ENCODE data around the gene IRF2.

Gene IRF2

DNA sequence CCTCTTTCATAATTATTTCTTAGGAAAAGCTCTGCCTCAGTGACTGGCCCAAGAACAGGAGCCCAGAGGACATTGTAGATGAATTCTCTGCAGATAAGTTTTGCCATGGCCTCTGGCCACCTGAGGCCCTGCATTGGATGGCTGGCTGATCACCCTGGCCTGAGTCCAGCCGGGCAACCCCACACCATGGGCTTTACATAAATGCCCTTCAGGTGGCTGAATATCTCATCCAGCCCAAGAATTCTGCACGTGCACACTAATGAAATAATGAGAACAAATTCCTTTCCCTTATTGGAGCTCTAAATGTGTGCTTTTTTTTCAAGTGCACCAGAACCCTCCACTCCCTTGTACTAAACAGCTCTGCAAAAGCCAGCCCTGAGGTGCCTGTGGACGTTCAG is 65.7 kb downstream of the IRF2 start:
- in situ Hi-C loops (cut with MboI; ENCODE audit: low sequenced_read_pairs, unreplicated experiment), result loop anchor here (25.0 kb wide), 1 partner anchor 129 kb away; no protein-coding TSS in a partner anchor
- DNase-seq (ENCODE audit: low spot score), result no peak
- TF ChIP-seq, protein P1, sequence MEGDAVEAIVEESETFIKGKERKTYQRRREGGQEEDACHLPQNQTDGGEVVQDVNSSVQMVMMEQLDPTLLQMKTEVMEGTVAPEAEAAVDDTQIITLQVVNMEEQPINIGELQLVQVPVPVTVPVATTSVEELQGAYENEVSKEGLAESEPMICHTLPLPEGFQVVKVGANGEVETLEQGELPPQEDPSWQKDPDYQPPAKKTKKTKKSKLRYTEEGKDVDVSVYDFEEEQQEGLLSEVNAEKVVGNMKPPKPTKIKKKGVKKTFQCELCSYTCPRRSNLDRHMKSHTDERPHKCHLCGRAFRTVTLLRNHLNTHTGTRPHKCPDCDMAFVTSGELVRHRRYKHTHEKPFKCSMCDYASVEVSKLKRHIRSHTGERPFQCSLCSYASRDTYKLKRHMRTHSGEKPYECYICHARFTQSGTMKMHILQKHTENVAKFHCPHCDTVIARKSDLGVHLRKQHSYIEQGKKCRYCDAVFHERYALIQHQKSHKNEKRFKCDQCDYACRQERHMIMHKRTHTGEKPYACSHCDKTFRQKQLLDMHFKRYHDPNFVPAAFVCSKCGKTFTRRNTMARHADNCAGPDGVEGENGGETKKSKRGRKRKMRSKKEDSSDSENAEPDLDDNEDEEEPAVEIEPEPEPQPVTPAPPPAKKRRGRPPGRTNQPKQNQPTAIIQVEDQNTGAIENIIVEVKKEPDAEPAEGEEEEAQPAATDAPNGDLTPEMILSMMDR (IDR thresholded peaks at IDR 0.05; ENCODE audit: borderline replicate concordance, control extremely low read depth, extremely low read depth, insufficient read depth, missing control alignments), result no peak

DNA sequence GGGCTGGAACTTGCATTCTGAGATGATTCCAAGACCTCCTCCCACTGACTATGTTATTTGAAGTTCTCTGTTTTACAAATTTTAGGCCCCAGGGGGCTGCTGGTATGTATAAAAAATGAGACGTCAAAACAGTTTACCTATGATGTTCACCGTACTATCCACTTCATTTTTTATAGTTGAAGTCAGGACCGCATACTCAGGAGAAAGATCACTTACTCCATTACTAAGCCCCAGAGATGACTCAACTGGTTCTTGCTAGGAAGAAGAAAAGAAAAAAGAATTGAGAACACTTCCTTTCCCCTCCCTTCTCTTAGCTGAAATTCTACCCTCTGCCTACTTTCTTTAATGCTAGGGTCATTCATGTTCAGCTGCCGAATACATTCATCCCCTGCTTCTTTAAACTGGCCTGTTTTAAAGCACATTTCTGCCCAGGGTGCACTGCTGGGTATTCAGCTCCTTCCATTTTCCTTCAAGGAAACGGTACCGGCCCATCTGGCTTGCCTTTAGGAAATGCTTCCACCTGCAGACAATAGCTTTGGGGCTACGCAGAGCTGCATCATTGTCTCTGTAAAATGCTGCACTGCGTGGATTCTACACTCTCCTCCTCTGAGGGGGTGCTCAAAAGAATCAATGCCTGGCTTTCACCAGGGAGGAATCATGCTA is 66.2 kb downstream of the IRF2 start:
- DNase-seq (ENCODE audit: low spot score), result no peak
- in situ Hi-C loops (cut with MboI; ENCODE audit: low sequenced_read_pairs, unreplicated experiment), result loop anchor here (25.0 kb wide), 1 partner anchor 129 kb away; no protein-coding TSS in a partner anchor
- TF ChIP-seq, protein P1 (IDR thresholded peaks at IDR 0.05; ENCODE audit: borderline replicate concordance, control extremely low read depth, extremely low read depth, insufficient read depth, missing control alignments), result no peak

DNA sequence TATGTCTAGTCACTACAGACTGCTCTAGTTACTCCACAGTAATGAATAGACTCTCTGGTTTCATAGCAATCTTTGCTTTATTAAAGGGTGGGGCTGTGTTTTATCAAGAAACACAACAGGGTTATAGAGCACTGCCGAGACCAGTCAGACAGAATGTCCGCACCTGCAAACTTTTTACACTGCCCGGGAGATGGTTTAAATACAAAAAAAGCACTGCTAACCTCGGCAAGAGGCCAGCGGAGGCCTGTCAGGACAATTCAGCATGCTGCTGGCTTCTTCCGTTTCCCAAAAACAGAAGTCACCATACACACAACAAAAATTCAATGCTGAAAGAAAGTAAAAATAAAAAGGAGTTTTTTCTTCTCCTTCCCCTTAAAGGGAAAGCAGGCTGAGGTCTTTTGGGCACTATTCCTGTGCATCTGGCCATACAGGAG is 67.4 kb downstream of the IRF2 start:
- TF ChIP-seq, protein P1 (IDR thresholded peaks at IDR 0.05; ENCODE audit: borderline replicate concordance, control extremely low read depth, extremely low read depth, insufficient read depth, missing control alignments), result no peak
- in situ Hi-C loops (cut with MboI; ENCODE audit: low sequenced_read_pairs, unreplicated experiment), result loop anchor here (25.0 kb wide), 1 partner anchor 130 kb away; no protein-coding TSS in a partner anchor
- no peak for DNase-seq (ENCODE audit: low spot score)

DNA sequence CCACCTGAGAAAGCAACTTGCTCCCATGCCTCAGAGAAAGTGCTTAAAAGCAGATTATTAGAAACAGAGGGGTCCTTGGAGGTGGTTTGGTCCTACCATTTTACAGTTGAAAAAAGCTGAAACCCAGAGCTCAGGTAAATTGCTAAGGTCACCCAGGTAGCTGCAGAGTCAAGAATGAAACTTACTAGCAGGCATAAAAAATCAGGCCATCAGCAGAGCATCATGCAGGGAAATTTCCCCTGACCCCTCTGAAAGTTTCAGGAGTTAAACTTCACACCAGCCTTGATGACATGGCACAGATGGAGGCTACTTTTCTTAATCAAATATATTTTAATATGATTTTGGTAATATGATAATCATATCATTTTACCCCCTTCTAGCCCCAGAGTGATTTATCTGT is 70.3 kb downstream of the IRF2 start:
- in situ Hi-C loops (cut with MboI; ENCODE audit: low sequenced_read_pairs, unreplicated experiment), result loop anchor here (25.0 kb wide), 1 partner anchor 133 kb away; no protein-coding TSS in a partner anchor
- DNase-seq (ENCODE audit: low spot score), result no peak
- TF ChIP-seq, protein P1 (IDR thresholded peaks at IDR 0.05; ENCODE audit: borderline replicate concordance, control extremely low read depth, extremely low read depth, insufficient read depth, missing control alignments), result no peak

DNA sequence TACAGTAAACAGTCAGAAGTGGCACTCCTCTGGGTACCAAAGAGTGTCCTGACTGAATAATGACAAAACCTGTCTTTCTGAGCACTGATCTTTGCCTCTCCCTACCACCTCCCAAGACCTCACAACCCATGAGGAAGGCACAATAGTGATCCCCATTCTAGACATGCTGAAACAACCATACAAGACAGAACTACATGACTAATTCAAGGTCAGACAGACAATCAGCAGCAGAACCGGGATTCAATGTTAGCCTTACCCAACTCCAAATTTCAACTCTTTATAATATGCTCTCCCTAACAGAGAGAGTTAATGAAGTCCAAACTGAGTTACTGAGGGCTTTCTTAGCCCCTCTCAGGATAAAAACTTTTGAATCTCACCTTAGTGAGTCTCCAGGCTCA is 71.0 kb downstream of the IRF2 start:
- TF ChIP-seq, protein P1 (IDR thresholded peaks at IDR 0.05; ENCODE audit: borderline replicate concordance, control extremely low read depth, extremely low read depth, insufficient read depth, missing control alignments), result no peak
- in situ Hi-C loops (cut with MboI; ENCODE audit: low sequenced_read_pairs, unreplicated experiment), result loop anchor here (25.0 kb wide), 1 partner anchor 134 kb away; no protein-coding TSS in a partner anchor
- no peak for DNase-seq (ENCODE audit: low spot score)

DNA sequence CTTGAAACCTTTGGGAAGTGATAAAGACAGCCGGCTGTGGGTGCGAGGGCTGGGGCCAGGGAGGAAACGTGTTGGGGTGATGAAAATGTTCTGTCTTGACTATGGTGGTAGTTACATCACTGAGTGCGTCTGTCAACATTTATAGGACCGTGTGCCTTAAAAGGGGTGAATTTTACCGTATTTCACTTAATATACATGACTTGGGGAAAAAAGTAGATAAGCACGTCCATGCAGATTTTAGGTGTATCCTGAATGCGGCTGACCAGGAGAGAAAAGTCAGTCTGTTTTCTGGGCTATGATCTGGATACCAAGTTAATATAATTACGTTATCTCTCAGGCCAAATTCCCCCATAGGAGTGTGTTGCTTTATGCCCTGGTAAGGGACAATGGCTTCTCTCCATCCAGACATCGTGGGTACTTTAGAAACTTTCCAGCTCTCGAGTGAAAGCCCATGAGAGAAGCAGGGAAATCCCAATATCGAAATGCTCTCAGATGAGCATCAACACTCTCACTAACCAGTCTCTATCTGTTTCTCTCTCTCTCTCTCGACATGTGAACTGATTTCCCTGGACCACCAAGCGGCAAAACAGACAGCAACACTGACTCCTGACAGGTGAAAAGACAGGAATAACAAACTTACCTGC is 71.5 kb downstream of the IRF2 start:
- TF ChIP-seq, protein P1 (IDR thresholded peaks at IDR 0.05; ENCODE audit: borderline replicate concordance, control extremely low read depth, extremely low read depth, insufficient read depth, missing control alignments), result no peak
- no peak for DNase-seq (ENCODE audit: low spot score)
- in situ Hi-C loops (cut with MboI; ENCODE audit: low sequenced_read_pairs, unreplicated experiment), result loop anchor here (25.0 kb wide), 1 partner anchor 134 kb away; no protein-coding TSS in a partner anchor

Data from GM13976 (cell line).